GM13976 (cell line): ENCODE data around the gene CHKB.
A peak's percentile ranks its signal among the peaks of the same experiment; 100 is the strongest.

Source experiments
- DNase-seq: peaks from one replicate; pipeline ENCODE4 v3.0.0; 2012; ENCODE audit warnings: low spot score
- in situ Hi-C: fragments of 300-500 bp; cut with MboI; formaldehyde crosslinking; loops from one replicate; pipeline ENCODE4 v1.12.0; 2022; ENCODE audit warnings: low sequenced_read_pairs, mixed read lengths, inconsistent platforms; ENCODE audit not compliant: unreplicated experiment
- TF ChIP-seq, protein P1 (sequence below): IDR thresholded peaks from 2 replicates; pipeline ENCODE4 v1.5.1; 2012; ENCODE audit warnings: borderline replicate concordance, mild to moderate bottlenecking; ENCODE audit not compliant: insufficient read depth; ENCODE audit errors: extremely low read depth, missing control alignments, control extremely low read depth

The CHKB gene

GRCh38 chr22:50571264-50572175 lies 11.1 kb downstream of the CHKB start:
- peak; percentile 21 for DNase-seq
- in situ Hi-C loops, result no loop called here
- TF ChIP-seq, protein P1, sequence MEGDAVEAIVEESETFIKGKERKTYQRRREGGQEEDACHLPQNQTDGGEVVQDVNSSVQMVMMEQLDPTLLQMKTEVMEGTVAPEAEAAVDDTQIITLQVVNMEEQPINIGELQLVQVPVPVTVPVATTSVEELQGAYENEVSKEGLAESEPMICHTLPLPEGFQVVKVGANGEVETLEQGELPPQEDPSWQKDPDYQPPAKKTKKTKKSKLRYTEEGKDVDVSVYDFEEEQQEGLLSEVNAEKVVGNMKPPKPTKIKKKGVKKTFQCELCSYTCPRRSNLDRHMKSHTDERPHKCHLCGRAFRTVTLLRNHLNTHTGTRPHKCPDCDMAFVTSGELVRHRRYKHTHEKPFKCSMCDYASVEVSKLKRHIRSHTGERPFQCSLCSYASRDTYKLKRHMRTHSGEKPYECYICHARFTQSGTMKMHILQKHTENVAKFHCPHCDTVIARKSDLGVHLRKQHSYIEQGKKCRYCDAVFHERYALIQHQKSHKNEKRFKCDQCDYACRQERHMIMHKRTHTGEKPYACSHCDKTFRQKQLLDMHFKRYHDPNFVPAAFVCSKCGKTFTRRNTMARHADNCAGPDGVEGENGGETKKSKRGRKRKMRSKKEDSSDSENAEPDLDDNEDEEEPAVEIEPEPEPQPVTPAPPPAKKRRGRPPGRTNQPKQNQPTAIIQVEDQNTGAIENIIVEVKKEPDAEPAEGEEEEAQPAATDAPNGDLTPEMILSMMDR, result no peak

- in situ Hi-C loops, result no loop called here
- TF ChIP-seq, protein P1, result no peak
- no peak for DNase-seq
These were observed 11.8 kb downstream of the CHKB start for GRCh38 chr22:50570861-50571260.

GRCh38 chr22:50569896-50570535 lies 12.6 kb downstream of the CHKB start:
- TF ChIP-seq, protein P1, result no peak
- peak; percentile 31 for DNase-seq
- in situ Hi-C loops, result no loop called here

DNA sequence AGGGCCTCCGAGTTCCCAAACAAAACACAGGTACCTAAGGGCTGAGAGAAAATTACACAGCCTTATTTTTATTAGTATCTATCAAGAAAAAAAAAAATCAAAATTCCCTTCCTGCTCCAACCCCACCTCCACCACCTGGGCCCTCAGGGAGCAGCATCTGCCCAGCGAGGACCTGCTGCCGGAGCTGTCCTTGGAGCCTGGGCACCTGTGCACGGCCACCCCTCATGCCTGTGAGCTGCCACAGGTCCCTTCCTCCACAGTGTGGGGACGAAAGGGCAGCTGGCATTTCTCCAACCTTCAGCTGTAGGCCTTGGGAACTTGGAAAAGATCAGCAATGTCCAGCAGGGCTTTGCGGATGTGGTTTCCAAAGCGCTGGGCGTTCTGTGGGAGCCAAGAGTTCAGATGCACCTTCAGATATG lies 13.6 kb downstream of the CHKB start:
- in situ Hi-C loops, result no loop called here
- TF ChIP-seq, protein P1, result no peak
- no peak for DNase-seq

DNA sequence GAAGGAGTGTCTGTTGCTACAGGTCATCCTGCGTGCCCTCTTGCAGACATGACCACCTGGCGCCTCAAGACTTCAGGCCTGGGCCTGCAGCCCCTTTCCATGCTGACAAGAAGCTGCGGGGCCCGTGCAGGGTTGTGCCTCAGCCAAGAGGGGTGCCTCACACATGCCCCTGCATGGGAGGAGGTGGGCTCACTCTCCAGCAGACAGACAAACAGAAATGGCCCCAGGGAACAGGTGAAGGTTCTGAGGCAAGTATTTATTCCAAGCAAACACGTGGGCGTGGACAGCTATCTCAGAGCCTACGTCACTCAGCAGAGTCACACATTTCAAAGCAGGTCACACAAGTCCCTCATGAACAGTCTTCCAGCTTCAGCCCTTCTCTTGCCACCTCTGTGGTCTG lies 14.0 kb downstream of the CHKB start:
- in situ Hi-C loops, result no loop called here
- no peak for DNase-seq
- TF ChIP-seq, protein P1, result no peak

- TF ChIP-seq, protein P1, result no peak
These were observed 14.9 kb downstream of the CHKB start for GRCh38 chr22:50567721-50568252.

More at GRCh38 chr22:50567721-50568252, 14.9 kb downstream of the CHKB start:
- DNase-seq, result no peak
- in situ Hi-C loops, result no loop called here
